ENCODE data around the gene IFT80. TPM values are rescaled to one million over a fixed set of nuclear protein-coding genes. Genes with fewer than 3 reads are reported as not detected.
A peak's percentile ranks its signal among the peaks of the same experiment; 100 is the strongest.

Gene IFT80
- total RNA-seq, 1 experiment from 2014 or later, result 26.3 TPM

DNA sequence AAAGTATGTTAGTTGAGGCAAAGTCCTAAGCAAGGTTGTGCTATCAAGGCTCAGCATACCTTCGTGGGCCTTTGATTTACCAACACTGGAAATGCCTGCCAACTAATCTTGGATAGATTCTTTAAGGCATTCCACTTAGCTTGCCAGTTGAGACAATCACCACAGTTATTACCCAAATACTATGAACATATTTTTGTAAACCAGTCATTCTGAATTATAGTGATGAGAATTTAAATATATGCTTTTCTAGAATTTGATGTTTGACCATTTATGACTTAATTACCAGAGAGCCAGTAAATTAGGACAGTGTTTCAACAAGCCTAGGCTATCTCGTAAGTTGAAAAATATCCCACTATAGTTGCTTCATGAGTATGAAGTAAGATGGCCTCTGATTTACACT lies 35.0 kb upstream of the IFT80 start:
- H3K4me3 ChIP-seq (replicated peaks in 1 of 2; ENCODE audit: low read depth in 1 of 2, low read length in 2 of 2), result no peak overlapping the region
- H2AFZ ChIP-seq (ENCODE audit: low read depth, low read length, poor library complexity, severe bottlenecking), result no peak overlapping the region
- H3K9me3 ChIP-seq (ENCODE audit: control insufficient read depth in 1 of 2, insufficient read depth in 1 of 2, low read depth in 1 of 2, low read length in 2 of 2), result no peaks in the 10 kb centered on the region
- POLR2A ChIA-PET, result no interaction called here
- no peak overlapping the region for H3K9ac ChIP-seq (ENCODE audit: low read length)
- RAD21 ChIA-PET (ENCODE audit: low non-redundant PET in 1 of 2, low total read pairs in 2 of 2, uncharacterized antibody in 2 of 2, unreplicated experiment in 2 of 2), result no interaction called here
- BruUV-seq (replicated peaks), result no TSS peak
- H3K9me2 ChIP-seq (ENCODE audit: insufficient read depth), result no peaks in the 10 kb centered on the region
- intact Hi-C loops (cut with micrococcal nuclease), result no loop called here
- no peaks in the 10 kb centered on the region for H3K4me1 ChIP-seq (ENCODE audit: control insufficient read depth in 1 of 2, insufficient read depth in 2 of 2, low read length in 2 of 2)
- peaks cover 100% of the 10 kb centered on the region for H3K79me2 ChIP-seq (ENCODE audit: insufficient read depth, low read length)
- H3K27me3 ChIP-seq (ENCODE audit: insufficient read depth, low read length), result no peaks in the 10 kb centered on the region
- CTCF ChIA-PET, result no interaction called here
- peaks cover 49 to 72% of the 10 kb centered on the region in 2 experiments for H3K36me3 ChIP-seq (ENCODE audit: control insufficient read depth in 1 of 2, insufficient read depth in 2 of 2, low read length in 2 of 2)
- DNase-seq (ENCODE audit: low read depth, low spot score), result no peak
- no peak overlapping the region for H3K4me2 ChIP-seq (ENCODE audit: low read length)
- TF ChIP-seq JUND (IDR thresholded peaks at IDR 0.05) (no peak), SRF (IDR thresholded peaks at IDR 0.05; ENCODE audit: low read depth) (no peak), POLR2A (IDR thresholded peaks at IDR 0.05; ENCODE audit: borderline replicate concordance, extremely low read depth, insufficient read depth, insufficient read length) (no peak), POLR2AphosphoS5 (IDR thresholded peaks at IDR 0.05; ENCODE audit: low read depth, low read length) (peak; percentile 26; the same call in 1 of the 2 replicates)
- no peak overlapping the region for H3K27ac ChIP-seq (ENCODE audit: low read depth, low read length)
- peaks cover 33% of the 10 kb centered on the region; the same call in 1 of the 2 replicates for H4K20me1 ChIP-seq (ENCODE audit: insufficient read depth)
- no peak for ATAC-seq

DNA sequence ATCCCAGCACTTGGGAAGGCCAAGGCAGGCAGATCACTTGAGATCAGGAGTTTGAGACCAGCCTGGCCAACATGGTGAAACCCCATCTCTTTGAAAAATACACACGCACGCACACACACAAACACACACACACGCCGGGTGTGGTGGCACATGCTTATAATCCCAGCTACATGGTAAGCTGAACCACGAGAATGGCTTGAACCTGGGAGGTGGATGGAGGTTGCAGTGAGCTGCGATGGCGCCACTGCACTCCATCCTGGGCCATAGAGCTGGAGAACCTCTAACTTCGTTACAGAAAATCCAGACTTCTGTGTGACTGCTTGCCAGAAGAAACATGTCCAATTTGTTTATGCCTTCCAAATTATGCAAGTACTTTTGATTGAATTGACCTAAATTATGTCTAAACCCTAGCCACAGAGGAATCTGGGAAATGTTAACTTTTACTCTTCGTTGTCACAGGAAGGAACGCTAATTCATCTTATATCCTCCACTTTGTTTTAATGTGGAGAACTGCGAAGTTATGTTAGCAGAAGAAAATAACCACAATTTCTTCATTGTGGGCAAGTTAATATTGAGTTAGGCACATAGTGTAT lies 28.9 kb upstream of the IFT80 start:
- POLR2A ChIA-PET, result no interaction called here
- Histone ChIP-seq H3K4me1 (ENCODE audit: control insufficient read depth in 1 of 2, insufficient read depth in 2 of 2, low read length in 2 of 2) (no peaks in the 10 kb centered on the region), H3K9me2 (ENCODE audit: insufficient read depth) (no peaks in the 10 kb centered on the region), H4K20me1 (ENCODE audit: insufficient read depth) (peaks cover 10% of the 10 kb centered on the region; the same call in 1 of the 2 replicates), H3K27me3 (ENCODE audit: insufficient read depth, low read length) (no peaks in the 10 kb centered on the region), H3K4me2 (ENCODE audit: low read length) (no peak overlapping the region), H3K9me3 (ENCODE audit: control insufficient read depth in 1 of 2, insufficient read depth in 1 of 2, low read depth in 1 of 2, low read length in 2 of 2) (no peaks in the 10 kb centered on the region), H3K79me2 (ENCODE audit: insufficient read depth, low read length) (peaks cover 98% of the 10 kb centered on the region), H3K9ac (ENCODE audit: low read length) (no peak overlapping the region), H2AFZ (ENCODE audit: low read depth, low read length, poor library complexity, severe bottlenecking) (no peak overlapping the region), H3K36me3 (ENCODE audit: control insufficient read depth in 1 of 2, insufficient read depth in 2 of 2, low read length in 2 of 2) (peaks cover 68 to 81% of the 10 kb centered on the region in 2 experiments), H3K4me3 (replicated peaks in 1 of 2; ENCODE audit: low read depth in 1 of 2, low read length in 2 of 2) (no peak overlapping the region), H3K27ac (ENCODE audit: low read depth, low read length) (no peak overlapping the region)
- ATAC-seq, result no peak
- intact Hi-C loops (cut with micrococcal nuclease), result no loop called here
- DNase-seq (ENCODE audit: low read depth, low spot score), result no peak
- RAD21 ChIA-PET (ENCODE audit: low non-redundant PET in 1 of 2, low total read pairs in 2 of 2, uncharacterized antibody in 2 of 2, unreplicated experiment in 2 of 2), result interaction anchor here in 1 of 2 experiments (0.6 kb wide), 1 partner anchor 396 kb away, joined by 4 read pairs; no protein-coding TSS in a partner anchor
- BruUV-seq (replicated peaks), result no TSS peak
- CTCF ChIA-PET, result no interaction called here
- no peak for TF ChIP-seq CBX3 (IDR thresholded peaks at IDR 0.05; ENCODE audit: low read depth)
- TF ChIP-seq SIN3A (IDR thresholded peaks at IDR 0.05; ENCODE audit: low read depth), result no peak
- TF ChIP-seq, protein P1, sequence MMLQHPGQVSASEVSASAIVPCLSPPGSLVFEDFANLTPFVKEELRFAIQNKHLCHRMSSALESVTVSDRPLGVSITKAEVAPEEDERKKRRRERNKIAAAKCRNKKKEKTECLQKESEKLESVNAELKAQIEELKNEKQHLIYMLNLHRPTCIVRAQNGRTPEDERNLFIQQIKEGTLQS (IDR thresholded peaks at IDR 0.05), result no peak
- no peak for TF ChIP-seq RAD21 (IDR thresholded peaks at IDR 0.05; ENCODE audit: low read depth)
- TF ChIP-seq EZH2 (IDR thresholded peaks at IDR 0.05), result no peak
- TF ChIP-seq SP1 (IDR thresholded peaks at IDR 0.05; ENCODE audit: low read depth), result no peak
- TF ChIP-seq YY1 (IDR thresholded peaks at IDR 0.05; ENCODE audit: extremely low read depth, insufficient replicate concordance, low read depth, low read length), result no peak
- TF ChIP-seq EZH2phosphoT487 (IDR thresholded peaks at IDR 0.05; ENCODE audit: borderline replicate concordance), result no peak
- no peak for TF ChIP-seq TCF7L2 (IDR thresholded peaks at IDR 0.05; ENCODE audit: borderline replicate concordance, extremely low read depth, insufficient read depth, insufficient read length)
- no peak for TF ChIP-seq SRF (IDR thresholded peaks at IDR 0.05; ENCODE audit: low read depth)
- TF ChIP-seq JUND (IDR thresholded peaks at IDR 0.05), result no peak
- TF ChIP-seq, protein P2, sequence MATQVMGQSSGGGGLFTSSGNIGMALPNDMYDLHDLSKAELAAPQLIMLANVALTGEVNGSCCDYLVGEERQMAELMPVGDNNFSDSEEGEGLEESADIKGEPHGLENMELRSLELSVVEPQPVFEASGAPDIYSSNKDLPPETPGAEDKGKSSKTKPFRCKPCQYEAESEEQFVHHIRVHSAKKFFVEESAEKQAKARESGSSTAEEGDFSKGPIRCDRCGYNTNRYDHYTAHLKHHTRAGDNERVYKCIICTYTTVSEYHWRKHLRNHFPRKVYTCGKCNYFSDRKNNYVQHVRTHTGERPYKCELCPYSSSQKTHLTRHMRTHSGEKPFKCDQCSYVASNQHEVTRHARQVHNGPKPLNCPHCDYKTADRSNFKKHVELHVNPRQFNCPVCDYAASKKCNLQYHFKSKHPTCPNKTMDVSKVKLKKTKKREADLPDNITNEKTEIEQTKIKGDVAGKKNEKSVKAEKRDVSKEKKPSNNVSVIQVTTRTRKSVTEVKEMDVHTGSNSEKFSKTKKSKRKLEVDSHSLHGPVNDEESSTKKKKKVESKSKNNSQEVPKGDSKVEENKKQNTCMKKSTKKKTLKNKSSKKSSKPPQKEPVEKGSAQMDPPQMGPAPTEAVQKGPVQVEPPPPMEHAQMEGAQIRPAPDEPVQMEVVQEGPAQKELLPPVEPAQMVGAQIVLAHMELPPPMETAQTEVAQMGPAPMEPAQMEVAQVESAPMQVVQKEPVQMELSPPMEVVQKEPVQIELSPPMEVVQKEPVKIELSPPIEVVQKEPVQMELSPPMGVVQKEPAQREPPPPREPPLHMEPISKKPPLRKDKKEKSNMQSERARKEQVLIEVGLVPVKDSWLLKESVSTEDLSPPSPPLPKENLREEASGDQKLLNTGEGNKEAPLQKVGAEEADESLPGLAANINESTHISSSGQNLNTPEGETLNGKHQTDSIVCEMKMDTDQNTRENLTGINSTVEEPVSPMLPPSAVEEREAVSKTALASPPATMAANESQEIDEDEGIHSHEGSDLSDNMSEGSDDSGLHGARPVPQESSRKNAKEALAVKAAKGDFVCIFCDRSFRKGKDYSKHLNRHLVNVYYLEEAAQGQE (IDR thresholded peaks at IDR 0.05; ENCODE audit: low read depth), result no peak
- no peak for TF ChIP-seq CEBPB (IDR thresholded peaks at IDR 0.05; ENCODE audit: low read depth)
- TF ChIP-seq, protein P3, sequence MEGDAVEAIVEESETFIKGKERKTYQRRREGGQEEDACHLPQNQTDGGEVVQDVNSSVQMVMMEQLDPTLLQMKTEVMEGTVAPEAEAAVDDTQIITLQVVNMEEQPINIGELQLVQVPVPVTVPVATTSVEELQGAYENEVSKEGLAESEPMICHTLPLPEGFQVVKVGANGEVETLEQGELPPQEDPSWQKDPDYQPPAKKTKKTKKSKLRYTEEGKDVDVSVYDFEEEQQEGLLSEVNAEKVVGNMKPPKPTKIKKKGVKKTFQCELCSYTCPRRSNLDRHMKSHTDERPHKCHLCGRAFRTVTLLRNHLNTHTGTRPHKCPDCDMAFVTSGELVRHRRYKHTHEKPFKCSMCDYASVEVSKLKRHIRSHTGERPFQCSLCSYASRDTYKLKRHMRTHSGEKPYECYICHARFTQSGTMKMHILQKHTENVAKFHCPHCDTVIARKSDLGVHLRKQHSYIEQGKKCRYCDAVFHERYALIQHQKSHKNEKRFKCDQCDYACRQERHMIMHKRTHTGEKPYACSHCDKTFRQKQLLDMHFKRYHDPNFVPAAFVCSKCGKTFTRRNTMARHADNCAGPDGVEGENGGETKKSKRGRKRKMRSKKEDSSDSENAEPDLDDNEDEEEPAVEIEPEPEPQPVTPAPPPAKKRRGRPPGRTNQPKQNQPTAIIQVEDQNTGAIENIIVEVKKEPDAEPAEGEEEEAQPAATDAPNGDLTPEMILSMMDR (IDR thresholded peaks at IDR 0.05 in 2 of 3, conservative IDR thresholded peaks at IDR 0.05 in 1 of 3; ENCODE audit: borderline replicate concordance in 1 of 3, insufficient read depth in 1 of 3, low read depth in 2 of 3, low read length in 2 of 3), result no peak

Measured in HCT116 (cell line).